Measurements from ENCODE around the gene EHD1.

Gene EHD1

DNA sequence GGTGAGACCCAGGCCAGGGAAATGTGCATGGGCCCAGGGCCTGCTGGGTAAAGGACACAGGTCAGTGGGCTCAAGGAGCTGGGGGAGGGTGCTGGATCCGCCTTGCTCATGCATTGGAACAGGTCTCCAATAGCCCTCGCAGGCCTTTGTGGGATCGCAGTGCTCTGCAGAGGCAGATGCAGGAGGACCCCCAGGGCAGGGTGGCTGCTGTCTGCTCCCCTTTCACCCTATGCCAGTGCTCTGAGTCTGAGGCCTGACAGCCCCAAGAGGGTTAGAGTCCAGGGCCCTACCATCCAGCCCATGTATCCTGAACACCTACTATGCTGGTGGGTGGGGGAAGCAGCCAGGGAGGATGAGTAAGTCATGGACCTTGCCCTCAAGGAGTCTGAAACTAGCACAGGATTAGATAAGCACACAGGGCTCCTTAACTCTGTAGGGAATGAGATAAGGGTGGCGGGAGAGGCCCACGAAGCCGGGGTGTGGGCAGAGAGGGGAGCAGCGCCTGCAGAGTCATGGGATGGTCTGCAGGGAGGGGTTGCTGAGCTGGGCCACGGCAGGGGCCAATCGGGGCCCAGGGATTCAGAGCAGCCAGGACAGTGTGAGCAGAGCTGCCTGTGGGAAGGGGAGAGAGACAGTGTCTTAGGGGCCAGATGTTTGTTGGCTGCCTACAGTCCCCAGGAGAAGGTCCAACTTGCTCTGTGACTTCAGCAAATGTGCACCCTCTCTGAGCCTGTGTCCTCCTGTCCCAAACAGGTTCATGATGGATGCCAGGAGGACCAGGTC lies 10.5 kb upstream of the EHD1 start:
- H3K36me3 ChIP-seq (ENCODE audit: control insufficient read depth, insufficient read depth, low read length): no peaks in the 10 kb centered on the region
- no peaks in the 10 kb centered on the region for H3K27me3 ChIP-seq (ENCODE audit: control insufficient read depth, insufficient read depth, low read length)
- peak overlapping the region; percentile 66 for H3K27ac ChIP-seq (ENCODE audit: low read depth, low read length)
- no peaks in the 10 kb centered on the region for H3K9me3 ChIP-seq (ENCODE audit: control insufficient read depth, insufficient read depth, low read length)
- H3K4me1 ChIP-seq (ENCODE audit: control insufficient read depth, insufficient read depth, low read length): peaks cover 9% of the 10 kb centered on the region; the same call in 1 of the 2 replicates
- H3K9ac ChIP-seq (ENCODE audit: low read depth, low read length): no peak overlapping the region
- H3K4me3 ChIP-seq (ENCODE audit: low read depth, low read length): no peak overlapping the region

DNA sequence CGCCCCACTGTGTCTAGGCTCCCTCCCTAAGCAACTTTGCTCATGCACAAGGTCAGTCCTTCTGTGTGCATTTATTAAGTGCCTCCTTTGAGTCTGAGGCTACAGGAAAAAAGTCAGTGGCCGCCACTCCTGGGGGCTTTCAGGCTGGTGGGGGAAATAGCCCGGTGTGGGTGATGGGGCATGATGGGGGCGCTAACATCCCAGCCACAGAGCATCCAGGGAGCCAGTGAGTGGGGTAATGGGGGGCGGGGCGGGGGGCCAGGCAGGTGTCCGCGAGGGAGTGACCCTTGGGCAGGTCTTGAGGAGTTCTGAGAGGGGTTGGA lies 9.9 kb upstream of the EHD1 start:
- H3K4me1 ChIP-seq (ENCODE audit: control insufficient read depth, insufficient read depth, low read length): peaks cover 9% of the 10 kb centered on the region; the same call in 1 of the 2 replicates
- no peaks in the 10 kb centered on the region for H3K27me3 ChIP-seq (ENCODE audit: control insufficient read depth, insufficient read depth, low read length)
- H3K36me3 ChIP-seq (ENCODE audit: control insufficient read depth, insufficient read depth, low read length): no peaks in the 10 kb centered on the region
- H3K9me3 ChIP-seq (ENCODE audit: control insufficient read depth, insufficient read depth, low read length): no peaks in the 10 kb centered on the region
- H3K27ac ChIP-seq (ENCODE audit: low read depth, low read length): peak overlapping the region; percentile 66
- no peak overlapping the region for H3K9ac ChIP-seq (ENCODE audit: low read depth, low read length)
- H3K4me3 ChIP-seq (ENCODE audit: low read depth, low read length): peak overlapping the region; percentile 36; the same call in 1 of the 2 replicates

DNA sequence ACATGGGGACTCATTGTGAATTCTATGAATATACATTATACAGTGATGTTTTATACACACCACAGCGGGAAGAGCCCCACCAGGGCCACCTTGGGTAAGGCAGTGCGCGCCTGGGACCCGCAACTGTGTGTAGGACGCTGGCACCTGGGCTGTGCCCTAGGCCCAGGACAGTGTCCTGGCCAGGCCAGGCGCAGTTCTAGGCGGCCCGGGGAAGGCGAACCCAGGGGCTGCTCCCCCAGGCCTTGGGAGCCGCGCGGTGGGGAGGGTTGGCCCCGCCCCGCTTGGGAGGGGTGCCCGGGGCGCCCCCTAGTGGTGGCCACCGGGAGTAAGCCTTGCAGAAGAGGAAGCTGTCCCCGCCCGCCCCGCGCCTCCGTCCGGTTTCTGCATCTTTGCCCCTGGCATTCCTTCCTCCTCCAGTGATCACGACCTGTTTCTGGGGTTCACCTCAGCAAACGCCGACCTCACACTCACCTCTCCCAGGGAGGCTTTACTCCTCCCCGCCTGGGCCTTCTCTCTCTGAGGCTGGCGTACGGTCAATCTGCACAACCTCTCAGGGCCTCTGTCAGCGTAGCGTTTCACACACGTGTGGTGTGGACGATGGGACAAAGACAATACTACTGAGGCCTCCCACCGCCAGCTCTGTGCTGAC lies 9.5 kb upstream of the EHD1 start:
- Histone ChIP-seq H3K9me3 (ENCODE audit: control insufficient read depth, insufficient read depth, low read length) (no peaks in the 10 kb centered on the region), H3K27ac (ENCODE audit: low read depth, low read length) (peak overlapping the region; percentile 66), H3K4me3 (ENCODE audit: low read depth, low read length) (peak overlapping the region; percentile 36; the same call in 1 of the 2 replicates), H3K27me3 (ENCODE audit: control insufficient read depth, insufficient read depth, low read length) (no peaks in the 10 kb centered on the region), H3K9ac (ENCODE audit: low read depth, low read length) (no peak overlapping the region), H3K36me3 (ENCODE audit: control insufficient read depth, insufficient read depth, low read length) (no peaks in the 10 kb centered on the region), H3K4me1 (ENCODE audit: control insufficient read depth, insufficient read depth, low read length) (peaks cover 9% of the 10 kb centered on the region; the same call in 1 of the 2 replicates)

DNA sequence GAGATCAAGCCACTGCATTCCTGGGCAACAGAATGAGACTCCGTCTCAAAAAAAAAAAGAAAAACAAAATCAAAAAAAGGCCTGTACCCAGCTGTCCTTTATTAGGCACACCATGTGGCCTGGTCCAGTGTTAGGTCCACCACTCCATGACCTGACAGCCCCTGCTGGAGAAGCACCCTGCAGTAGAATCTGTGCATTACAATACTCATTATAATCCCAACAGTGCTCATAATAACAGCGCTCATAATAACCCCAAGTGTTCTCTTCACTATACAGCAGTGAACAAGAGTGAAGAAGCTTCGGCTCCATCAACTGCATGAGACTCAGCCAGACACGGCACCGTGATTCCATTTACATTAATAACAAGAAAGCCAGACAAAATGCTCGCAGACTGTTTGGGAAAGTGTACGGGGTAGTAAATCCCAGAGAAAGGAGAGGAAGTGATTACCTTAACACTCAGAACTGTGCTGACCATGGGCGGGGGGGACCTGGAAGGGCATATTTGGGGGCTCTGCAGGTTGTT lies 8.9 kb upstream of the EHD1 start:
- H3K36me3 ChIP-seq (ENCODE audit: control insufficient read depth, insufficient read depth, low read length): no peaks in the 10 kb centered on the region
- H3K4me3 ChIP-seq (ENCODE audit: low read depth, low read length): no peak overlapping the region
- H3K9me3 ChIP-seq (ENCODE audit: control insufficient read depth, insufficient read depth, low read length): no peaks in the 10 kb centered on the region
- H3K27ac ChIP-seq (ENCODE audit: low read depth, low read length): peak overlapping the region; percentile 25
- peaks cover 9% of the 10 kb centered on the region; the same call in 1 of the 2 replicates for H3K4me1 ChIP-seq (ENCODE audit: control insufficient read depth, insufficient read depth, low read length)
- no peak overlapping the region for H3K9ac ChIP-seq (ENCODE audit: low read depth, low read length)
- H3K27me3 ChIP-seq (ENCODE audit: control insufficient read depth, insufficient read depth, low read length): no peaks in the 10 kb centered on the region

DNA sequence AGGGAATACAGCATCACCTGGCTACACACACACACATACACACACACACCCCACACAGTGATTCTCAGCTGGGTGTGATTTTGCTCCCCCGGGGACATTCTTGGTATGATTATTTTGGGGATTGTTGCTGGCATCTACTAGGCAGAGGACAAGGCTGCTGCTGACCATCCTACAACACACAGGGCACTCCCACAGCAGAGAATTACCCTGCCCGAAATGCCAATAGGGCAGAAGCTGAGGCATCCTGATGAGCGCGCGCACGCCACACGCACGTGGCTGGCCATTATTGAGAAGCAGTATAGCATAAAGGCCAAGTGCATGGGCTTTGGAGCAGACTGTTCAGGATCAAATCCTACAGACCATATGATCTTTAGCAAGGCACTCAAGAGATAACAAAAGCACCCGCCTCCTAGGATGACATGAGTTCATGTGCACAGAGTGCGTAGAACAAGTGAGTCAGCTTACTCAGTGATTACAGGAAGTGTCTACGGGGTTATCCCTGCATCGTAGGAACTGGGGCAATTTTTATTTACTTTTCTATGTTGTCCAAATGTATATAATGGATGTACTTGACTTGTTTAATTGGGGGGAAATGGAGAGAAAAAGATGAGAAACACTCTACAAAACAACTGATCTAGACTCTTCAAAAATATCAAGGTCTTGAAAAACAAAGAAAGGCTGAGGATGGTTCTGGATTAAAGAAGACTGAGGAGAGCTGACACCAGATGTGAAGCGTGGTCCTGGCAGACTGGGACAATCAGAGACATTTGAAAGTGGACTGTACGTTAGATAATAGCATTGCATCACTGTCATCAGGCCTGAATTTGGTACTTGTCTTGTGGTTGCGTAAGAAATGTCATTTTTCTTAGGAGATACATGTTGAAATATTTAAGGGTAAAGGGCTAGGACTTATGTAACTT lies 7.2 kb upstream of the EHD1 start:
- no peaks in the 10 kb centered on the region for H3K27me3 ChIP-seq (ENCODE audit: control insufficient read depth, insufficient read depth, low read length)
- H3K36me3 ChIP-seq (ENCODE audit: control insufficient read depth, insufficient read depth, low read length): no peaks in the 10 kb centered on the region
- H3K4me1 ChIP-seq (ENCODE audit: control insufficient read depth, insufficient read depth, low read length): peaks cover 9% of the 10 kb centered on the region; the same call in 1 of the 2 replicates
- no peaks in the 10 kb centered on the region for H3K9me3 ChIP-seq (ENCODE audit: control insufficient read depth, insufficient read depth, low read length)
- H3K9ac ChIP-seq (ENCODE audit: low read depth, low read length): no peak overlapping the region
- no peak overlapping the region for H3K4me3 ChIP-seq (ENCODE audit: low read depth, low read length)
- no peak overlapping the region for H3K27ac ChIP-seq (ENCODE audit: low read depth, low read length)

DNA sequence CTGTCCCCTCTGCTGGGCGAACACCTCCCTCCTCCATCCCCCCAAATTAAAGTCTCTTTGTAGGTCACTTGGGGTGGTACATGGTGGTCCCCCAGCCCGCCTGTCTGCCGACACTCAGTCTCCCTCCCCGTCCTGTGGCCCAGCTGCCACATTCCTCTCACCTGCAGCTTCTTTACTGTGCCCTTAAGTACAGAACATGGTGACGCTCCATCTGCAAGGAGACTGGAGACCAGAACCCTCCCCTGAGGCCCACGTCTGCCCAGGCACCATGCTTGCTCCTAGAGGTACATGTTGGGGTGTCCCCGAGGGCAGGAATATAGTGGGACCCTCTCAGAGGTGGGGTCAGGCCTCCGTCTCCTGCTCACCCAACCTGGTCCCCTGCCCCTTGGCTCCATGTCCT lies 5.6 kb upstream of the EHD1 start:
- Histone ChIP-seq H3K27ac (ENCODE audit: low read depth, low read length) (no peak overlapping the region), H3K9ac (ENCODE audit: low read depth, low read length) (no peak overlapping the region), H3K36me3 (ENCODE audit: control insufficient read depth, insufficient read depth, low read length) (no peaks in the 10 kb centered on the region), H3K4me3 (ENCODE audit: low read depth, low read length) (no peak overlapping the region), H3K4me1 (ENCODE audit: control insufficient read depth, insufficient read depth, low read length) (peaks cover 12% of the 10 kb centered on the region), H3K9me3 (ENCODE audit: control insufficient read depth, insufficient read depth, low read length) (no peaks in the 10 kb centered on the region), H3K27me3 (ENCODE audit: control insufficient read depth, insufficient read depth, low read length) (no peaks in the 10 kb centered on the region)

DNA sequence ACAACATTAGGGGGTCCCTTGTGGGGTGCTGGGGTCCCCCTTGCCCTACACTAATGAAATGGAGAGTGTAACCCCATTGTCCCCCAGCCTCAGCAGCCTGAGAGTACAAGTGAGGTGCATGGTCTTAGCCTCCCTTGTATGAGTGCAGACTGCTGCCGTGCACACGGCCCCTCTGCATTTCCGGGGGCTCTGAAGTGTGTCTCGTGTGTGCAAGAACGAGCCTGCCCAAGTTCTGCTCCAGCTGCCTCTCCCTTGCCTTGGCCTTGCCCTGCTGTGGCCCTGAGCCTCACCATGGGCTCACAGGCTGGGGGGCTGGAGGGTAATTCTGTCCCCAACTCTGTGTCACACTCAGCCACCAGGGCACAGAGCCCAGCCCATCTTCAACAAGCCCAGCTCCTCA lies 5.2 kb upstream of the EHD1 start:
- H3K9ac ChIP-seq (ENCODE audit: low read depth, low read length): no peak overlapping the region
- H3K9me3 ChIP-seq (ENCODE audit: control insufficient read depth, insufficient read depth, low read length): no peaks in the 10 kb centered on the region
- no peak overlapping the region for H3K4me3 ChIP-seq (ENCODE audit: low read depth, low read length)
- H3K36me3 ChIP-seq (ENCODE audit: control insufficient read depth, insufficient read depth, low read length): no peaks in the 10 kb centered on the region
- H3K4me1 ChIP-seq (ENCODE audit: control insufficient read depth, insufficient read depth, low read length): peaks cover 8% of the 10 kb centered on the region
- H3K27me3 ChIP-seq (ENCODE audit: control insufficient read depth, insufficient read depth, low read length): no peaks in the 10 kb centered on the region
- no peak overlapping the region for H3K27ac ChIP-seq (ENCODE audit: low read depth, low read length)

DNA sequence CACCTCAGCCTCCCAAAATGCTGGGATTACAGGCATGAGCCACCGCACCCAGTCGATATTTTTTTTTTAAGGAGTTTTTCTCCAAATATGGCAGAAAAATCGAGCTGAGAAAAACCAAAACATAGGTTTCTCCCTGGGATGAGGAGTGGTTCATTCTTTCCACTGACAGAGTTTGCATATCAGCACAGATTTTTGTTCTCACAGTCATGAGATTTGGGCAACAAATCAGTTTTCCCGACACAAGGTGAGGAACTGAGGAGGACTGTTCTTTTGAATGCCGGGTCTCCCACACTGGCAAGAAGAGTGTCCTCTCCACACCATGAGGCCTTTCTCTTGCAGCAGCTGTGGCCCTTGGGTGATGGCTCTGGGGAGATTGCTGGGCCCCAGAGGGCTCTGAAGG lies 3.8 kb upstream of the EHD1 start:
- no peaks in the 10 kb centered on the region for H3K36me3 ChIP-seq (ENCODE audit: control insufficient read depth, insufficient read depth, low read length)
- no peaks in the 10 kb centered on the region for H3K27me3 ChIP-seq (ENCODE audit: control insufficient read depth, insufficient read depth, low read length)
- H3K27ac ChIP-seq (ENCODE audit: low read depth, low read length): no peak overlapping the region
- no peak overlapping the region for H3K9ac ChIP-seq (ENCODE audit: low read depth, low read length)
- H3K4me1 ChIP-seq (ENCODE audit: control insufficient read depth, insufficient read depth, low read length): peaks cover 6% of the 10 kb centered on the region
- H3K4me3 ChIP-seq (ENCODE audit: low read depth, low read length): no peak overlapping the region
- no peaks in the 10 kb centered on the region for H3K9me3 ChIP-seq (ENCODE audit: control insufficient read depth, insufficient read depth, low read length)

DNA sequence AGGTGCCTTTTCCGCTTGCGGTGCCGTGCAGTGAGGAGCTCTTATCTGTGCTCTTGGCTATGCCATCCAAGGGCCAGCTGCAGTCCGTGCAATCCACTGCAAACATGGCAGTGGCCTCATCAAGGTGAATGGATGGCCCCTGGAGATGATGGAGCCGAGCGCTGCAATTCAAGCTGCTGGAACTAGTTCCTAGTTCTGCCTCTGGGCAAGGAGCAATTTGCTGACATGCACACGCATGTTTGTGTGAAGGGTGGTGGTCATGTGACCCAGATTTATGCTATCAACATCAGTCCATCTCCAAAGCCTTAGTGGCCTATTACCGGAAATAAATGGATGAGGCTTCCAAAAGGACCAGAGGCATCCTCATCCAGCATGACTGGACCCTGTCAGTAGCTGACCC lies 3.1 kb upstream of the EHD1 start:
- Histone ChIP-seq H3K9ac (ENCODE audit: low read depth, low read length) (no peak overlapping the region), H3K36me3 (ENCODE audit: control insufficient read depth, insufficient read depth, low read length) (no peaks in the 10 kb centered on the region)

DNA sequence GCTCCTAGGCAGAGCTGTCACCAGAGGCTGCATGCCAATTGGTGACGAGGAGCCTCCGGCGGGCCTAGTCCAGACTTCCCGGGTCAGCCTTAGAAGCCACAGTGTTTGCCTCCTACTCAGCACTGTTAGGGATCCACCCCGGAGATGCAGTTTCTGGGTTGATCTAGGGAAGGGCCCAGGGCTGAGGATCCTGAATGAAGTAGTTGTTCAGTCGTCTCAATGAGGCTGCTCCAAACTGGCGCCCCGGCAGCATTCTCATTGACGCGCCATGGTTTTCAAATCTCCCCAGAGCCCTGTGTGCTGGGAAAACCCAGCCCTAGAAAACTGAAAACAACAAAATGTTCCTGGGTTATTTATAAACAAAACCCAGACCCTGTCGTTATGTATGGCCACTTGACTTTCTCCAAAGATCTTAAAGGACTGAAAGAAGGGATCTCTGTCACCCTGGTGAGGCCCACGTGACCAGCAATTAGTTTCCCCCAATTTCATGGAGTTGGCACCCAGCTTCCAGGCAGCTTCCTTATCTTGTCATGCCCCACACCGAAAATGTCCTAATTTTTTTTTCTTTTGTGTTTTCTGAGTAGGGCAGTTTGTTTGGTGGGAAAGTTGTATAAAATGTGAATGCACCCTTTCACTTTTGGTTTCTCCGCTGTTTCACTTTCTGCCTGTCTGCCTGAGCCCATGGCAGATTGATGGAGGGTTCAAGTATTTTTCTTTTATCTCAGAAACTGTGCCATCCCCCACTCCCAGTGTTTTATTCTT lies 2.0 kb upstream of the EHD1 start:
- Histone ChIP-seq H3K36me3 (ENCODE audit: control insufficient read depth, insufficient read depth, low read length) (no peaks in the 10 kb centered on the region), H3K27me3 (ENCODE audit: control insufficient read depth, insufficient read depth, low read length) (no peaks in the 10 kb centered on the region), H3K9ac (ENCODE audit: low read depth, low read length) (no peak overlapping the region), H3K4me3 (ENCODE audit: low read depth, low read length) (no peak overlapping the region), H3K27ac (ENCODE audit: low read depth, low read length) (no peak overlapping the region), H3K4me1 (ENCODE audit: control insufficient read depth, insufficient read depth, low read length) (peaks cover 9% of the 10 kb centered on the region), H3K9me3 (ENCODE audit: control insufficient read depth, insufficient read depth, low read length) (no peaks in the 10 kb centered on the region)

More for the DNA sequence above, 3.1 kb upstream of the EHD1 start:
- Histone ChIP-seq H3K4me1 (ENCODE audit: control insufficient read depth, insufficient read depth, low read length) (peaks cover 9% of the 10 kb centered on the region), H3K9me3 (ENCODE audit: control insufficient read depth, insufficient read depth, low read length) (no peaks in the 10 kb centered on the region), H3K27ac (ENCODE audit: low read depth, low read length) (no peak overlapping the region), H3K27me3 (ENCODE audit: control insufficient read depth, insufficient read depth, low read length) (no peaks in the 10 kb centered on the region), H3K4me3 (ENCODE audit: low read depth, low read length) (no peak overlapping the region)
